ENCODE data around the gene ZNF672. TPM values are rescaled to one million over a fixed set of nuclear protein-coding genes. Genes with fewer than 3 reads are reported as not detected.

ZNF672 gene
- total and polyA plus RNA-seq, 2 of the 13 experiments (the other 11 are each of a cell fraction or from before 2014, with no cell fraction given): 17.2 to 22.9 TPM

DNA sequence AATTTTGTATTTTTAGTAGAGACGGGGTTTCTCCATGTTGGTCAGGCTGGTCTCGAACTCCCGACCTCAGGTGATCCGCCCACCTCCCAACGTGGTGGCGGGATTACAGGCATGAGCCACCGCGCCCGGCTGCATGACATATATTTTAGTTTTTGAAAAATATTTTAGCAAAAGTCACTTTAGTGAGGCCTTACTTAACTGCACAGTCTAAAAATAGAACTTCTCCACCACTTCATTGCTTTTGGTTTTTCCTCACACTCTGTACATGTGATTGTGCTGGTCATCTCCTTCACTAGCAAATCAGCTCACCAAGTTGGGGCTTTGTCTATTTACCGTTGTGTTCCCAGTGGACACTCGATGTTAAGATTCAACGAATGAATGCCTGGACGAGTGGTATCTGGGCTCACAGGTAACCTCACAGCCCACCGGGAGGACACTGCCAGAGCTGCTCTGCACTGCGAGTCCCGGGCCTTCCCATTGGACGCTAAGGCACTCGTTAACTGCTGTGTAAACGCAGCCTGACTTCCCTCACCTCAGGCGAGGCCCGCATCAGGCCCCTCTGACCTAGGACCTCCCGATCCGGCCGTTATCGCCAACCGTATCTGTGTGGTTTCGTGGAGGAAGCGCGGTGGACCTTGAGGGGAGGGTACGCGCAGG, 34.9 kb downstream of the ZNF672 start (continued):
- no peak for TF ChIP-seq HES4 (CRISPR knock-in tag; IDR thresholded peaks at IDR 0.05; ENCODE audit: borderline replicate concordance)
- no peak for TF ChIP-seq NFE2 (CRISPR knock-in tag; IDR thresholded peaks at IDR 0.05)
- no peak for TF ChIP-seq ZKSCAN8 (CRISPR knock-in tag; IDR thresholded peaks at IDR 0.05; ENCODE audit: borderline replicate concordance)
- no peak for TF ChIP-seq ZNF180 (CRISPR knock-in tag; IDR thresholded peaks at IDR 0.05; ENCODE audit: borderline replicate concordance, low read depth)
- TF ChIP-seq ZSCAN12 (CRISPR knock-in tag; IDR thresholded peaks at IDR 0.05): no peak
- TF ChIP-seq, protein P1, sequence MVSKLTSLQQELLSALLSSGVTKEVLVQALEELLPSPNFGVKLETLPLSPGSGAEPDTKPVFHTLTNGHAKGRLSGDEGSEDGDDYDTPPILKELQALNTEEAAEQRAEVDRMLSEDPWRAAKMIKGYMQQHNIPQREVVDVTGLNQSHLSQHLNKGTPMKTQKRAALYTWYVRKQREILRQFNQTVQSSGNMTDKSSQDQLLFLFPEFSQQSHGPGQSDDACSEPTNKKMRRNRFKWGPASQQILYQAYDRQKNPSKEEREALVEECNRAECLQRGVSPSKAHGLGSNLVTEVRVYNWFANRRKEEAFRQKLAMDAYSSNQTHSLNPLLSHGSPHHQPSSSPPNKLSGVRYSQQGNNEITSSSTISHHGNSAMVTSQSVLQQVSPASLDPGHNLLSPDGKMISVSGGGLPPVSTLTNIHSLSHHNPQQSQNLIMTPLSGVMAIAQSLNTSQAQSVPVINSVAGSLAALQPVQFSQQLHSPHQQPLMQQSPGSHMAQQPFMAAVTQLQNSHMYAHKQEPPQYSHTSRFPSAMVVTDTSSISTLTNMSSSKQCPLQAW (CRISPR knock-in tag; IDR thresholded peaks at IDR 0.05): no peak
- TF ChIP-seq ONECUT2 (CRISPR knock-in tag; IDR thresholded peaks at IDR 0.05): no peak
- no peak for TF ChIP-seq GABPA (IDR thresholded peaks at IDR 0.05; ENCODE audit: low read depth, low read length)
- TF ChIP-seq GABPA (CRISPR knock-in tag; IDR thresholded peaks at IDR 0.05; ENCODE audit: low read depth): no peak
- TF ChIP-seq MTA1 (CRISPR knock-in tag; IDR thresholded peaks at IDR 0.05; ENCODE audit: borderline replicate concordance): no peak
- no peak for TF ChIP-seq ELF4 (CRISPR knock-in tag; IDR thresholded peaks at IDR 0.05; ENCODE audit: borderline replicate concordance)
- TF ChIP-seq, protein P2, sequence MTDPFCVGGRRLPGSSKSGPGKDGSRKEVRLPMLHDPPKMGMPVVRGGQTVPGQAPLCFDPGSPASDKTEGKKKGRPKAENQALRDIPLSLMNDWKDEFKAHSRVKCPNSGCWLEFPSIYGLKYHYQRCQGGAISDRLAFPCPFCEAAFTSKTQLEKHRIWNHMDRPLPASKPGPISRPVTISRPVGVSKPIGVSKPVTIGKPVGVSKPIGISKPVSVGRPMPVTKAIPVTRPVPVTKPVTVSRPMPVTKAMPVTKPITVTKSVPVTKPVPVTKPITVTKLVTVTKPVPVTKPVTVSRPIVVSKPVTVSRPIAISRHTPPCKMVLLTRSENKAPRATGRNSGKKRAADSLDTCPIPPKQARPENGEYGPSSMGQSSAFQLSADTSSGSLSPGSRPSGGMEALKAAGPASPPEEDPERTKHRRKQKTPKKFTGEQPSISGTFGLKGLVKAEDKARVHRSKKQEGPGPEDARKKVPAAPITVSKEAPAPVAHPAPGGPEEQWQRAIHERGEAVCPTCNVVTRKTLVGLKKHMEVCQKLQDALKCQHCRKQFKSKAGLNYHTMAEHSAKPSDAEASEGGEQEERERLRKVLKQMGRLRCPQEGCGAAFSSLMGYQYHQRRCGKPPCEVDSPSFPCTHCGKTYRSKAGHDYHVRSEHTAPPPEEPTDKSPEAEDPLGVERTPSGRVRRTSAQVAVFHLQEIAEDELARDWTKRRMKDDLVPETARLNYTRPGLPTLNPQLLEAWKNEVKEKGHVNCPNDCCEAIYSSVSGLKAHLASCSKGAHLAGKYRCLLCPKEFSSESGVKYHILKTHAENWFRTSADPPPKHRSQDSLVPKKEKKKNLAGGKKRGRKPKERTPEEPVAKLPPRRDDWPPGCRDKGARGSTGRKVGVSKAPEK (CRISPR knock-in tag; IDR thresholded peaks at IDR 0.05; ENCODE audit: borderline replicate concordance): no peak

Data from HepG2 (cell line).